ENCODE data around the gene CCDC57. TPM values are rescaled to one million over a fixed set of nuclear protein-coding genes. Genes with fewer than 3 reads are reported as not detected.

The CCDC57 gene
- polyA plus RNA-seq, 1 donor (not counting 4 experiments of a cell fraction or from before 2014, with no cell fraction given) = 19.2 TPM

- Histone ChIP-seq H3K9me1 (ENCODE audit: control insufficient read depth, extremely low read depth, insufficient read depth, low read length) (no peaks in the 10 kb centered on the region), H3K79me2 (ENCODE audit: control insufficient read depth, insufficient read depth, low read length) (no peaks in the 10 kb centered on the region), H4K20me1 (ENCODE audit: control insufficient read depth, extremely low read depth, insufficient read depth, low read length) (no peaks in the 10 kb centered on the region), H3K27me3 (ENCODE audit: control insufficient read depth, extremely low read depth, insufficient read depth, low read length) (no peaks in the 10 kb centered on the region), H3K27ac (ENCODE audit: control insufficient read depth, insufficient read depth, low read length) (no peak overlapping the region), H2AFZ (ENCODE audit: control insufficient read depth, low read length) (no peak overlapping the region), H3K36me3 (ENCODE audit: control insufficient read depth in 2 of 2, extremely low read depth in 1 of 2, insufficient read depth in 2 of 2, low read length in 2 of 2) (peaks cover 7 to 15% of the 10 kb centered on the region in 2 experiments), H3K9ac (ENCODE audit: control insufficient read depth, extremely low read depth, insufficient read depth, low read length) (no peak overlapping the region), H3K4me3 (ENCODE audit: control insufficient read depth in 2 of 3, extremely low read depth in 1 of 3, insufficient read depth in 2 of 3, low read depth in 1 of 3, low read length in 3 of 3) (no peak overlapping the region), H3K4me2 (ENCODE audit: control insufficient read depth, extremely low read depth, insufficient read depth, low read depth, low read length) (no peak overlapping the region), H3K9me3 (ENCODE audit: control insufficient read depth, low read depth, low read length) (no peaks in the 10 kb centered on the region), H3K4me1 (ENCODE audit: control insufficient read depth, extremely low read depth, insufficient read depth, low read length) (no peaks in the 10 kb centered on the region)
- dilution Hi-C loops (cut with MboI; ENCODE audit: extremely low pct_ligation_motif_present, low sequenced_read_pairs) = no loop called here
- TF ChIP-seq, protein P1, sequence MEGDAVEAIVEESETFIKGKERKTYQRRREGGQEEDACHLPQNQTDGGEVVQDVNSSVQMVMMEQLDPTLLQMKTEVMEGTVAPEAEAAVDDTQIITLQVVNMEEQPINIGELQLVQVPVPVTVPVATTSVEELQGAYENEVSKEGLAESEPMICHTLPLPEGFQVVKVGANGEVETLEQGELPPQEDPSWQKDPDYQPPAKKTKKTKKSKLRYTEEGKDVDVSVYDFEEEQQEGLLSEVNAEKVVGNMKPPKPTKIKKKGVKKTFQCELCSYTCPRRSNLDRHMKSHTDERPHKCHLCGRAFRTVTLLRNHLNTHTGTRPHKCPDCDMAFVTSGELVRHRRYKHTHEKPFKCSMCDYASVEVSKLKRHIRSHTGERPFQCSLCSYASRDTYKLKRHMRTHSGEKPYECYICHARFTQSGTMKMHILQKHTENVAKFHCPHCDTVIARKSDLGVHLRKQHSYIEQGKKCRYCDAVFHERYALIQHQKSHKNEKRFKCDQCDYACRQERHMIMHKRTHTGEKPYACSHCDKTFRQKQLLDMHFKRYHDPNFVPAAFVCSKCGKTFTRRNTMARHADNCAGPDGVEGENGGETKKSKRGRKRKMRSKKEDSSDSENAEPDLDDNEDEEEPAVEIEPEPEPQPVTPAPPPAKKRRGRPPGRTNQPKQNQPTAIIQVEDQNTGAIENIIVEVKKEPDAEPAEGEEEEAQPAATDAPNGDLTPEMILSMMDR (optimal IDR thresholded peaks at IDR 0.05 in 1 of 3, IDR thresholded peaks at IDR 0.05 in 1 of 3, conservative IDR thresholded peaks at IDR 0.05 in 1 of 3; ENCODE audit: extremely low read depth in 1 of 3, insufficient read depth in 2 of 3, low read length in 3 of 3) = no peak
- TF ChIP-seq EZH2 (IDR thresholded peaks at IDR 0.05; ENCODE audit: low read length) = no peak
- no peak for DNase-seq (ENCODE audit: low read depth, low spot score)
- no peak for FAIRE-seq
These were observed 96.4 kb downstream of the CCDC57 start for GRCh38 chr17:82116246-82116645.

- TF ChIP-seq, protein P1 (optimal IDR thresholded peaks at IDR 0.05 in 1 of 3, IDR thresholded peaks at IDR 0.05 in 1 of 3, conservative IDR thresholded peaks at IDR 0.05 in 1 of 3; ENCODE audit: extremely low read depth in 1 of 3, insufficient read depth in 2 of 3, low read length in 3 of 3) = no peak
- TF ChIP-seq EZH2 (IDR thresholded peaks at IDR 0.05; ENCODE audit: low read length) = no peak
- dilution Hi-C loops (cut with MboI; ENCODE audit: extremely low pct_ligation_motif_present, low sequenced_read_pairs) = no loop called here
- no peak for FAIRE-seq
These were observed 97.8 kb downstream of the CCDC57 start for GRCh38 chr17:82114872-82115271.

More at GRCh38 chr17:82114872-82115271, 97.8 kb downstream of the CCDC57 start:
- H3K9ac ChIP-seq (ENCODE audit: control insufficient read depth, extremely low read depth, insufficient read depth, low read length) = no peak overlapping the region
- peaks cover 6 to 15% of the 10 kb centered on the region in 2 experiments for H3K36me3 ChIP-seq (ENCODE audit: control insufficient read depth in 2 of 2, extremely low read depth in 1 of 2, insufficient read depth in 2 of 2, low read length in 2 of 2)
- no peak overlapping the region for H3K4me2 ChIP-seq (ENCODE audit: control insufficient read depth, extremely low read depth, insufficient read depth, low read depth, low read length)
- H3K27ac ChIP-seq (ENCODE audit: control insufficient read depth, insufficient read depth, low read length) = no peak overlapping the region
- H3K79me2 ChIP-seq (ENCODE audit: control insufficient read depth, insufficient read depth, low read length) = no peaks in the 10 kb centered on the region
- no peak for DNase-seq (ENCODE audit: low read depth, low spot score)
- no peaks in the 10 kb centered on the region for H3K27me3 ChIP-seq (ENCODE audit: control insufficient read depth, extremely low read depth, insufficient read depth, low read length)
- H4K20me1 ChIP-seq (ENCODE audit: control insufficient read depth, extremely low read depth, insufficient read depth, low read length) = no peaks in the 10 kb centered on the region
- H3K4me1 ChIP-seq (ENCODE audit: control insufficient read depth, extremely low read depth, insufficient read depth, low read length) = peaks cover 4% of the 10 kb centered on the region
- H2AFZ ChIP-seq (ENCODE audit: control insufficient read depth, low read length) = no peak overlapping the region
- no peak overlapping the region for H3K4me3 ChIP-seq (ENCODE audit: control insufficient read depth in 2 of 3, extremely low read depth in 1 of 3, insufficient read depth in 2 of 3, low read depth in 1 of 3, low read length in 3 of 3)
- no peaks in the 10 kb centered on the region for H3K9me1 ChIP-seq (ENCODE audit: control insufficient read depth, extremely low read depth, insufficient read depth, low read length)
- H3K9me3 ChIP-seq (ENCODE audit: control insufficient read depth, low read depth, low read length) = no peaks in the 10 kb centered on the region

Measured in keratinocyte (primary cell).